Lower lobe of right lung (tissue), 2 donors: ENCODE results near the gene SLC37A2. TPM values are rescaled to one million over a fixed set of nuclear protein-coding genes. Genes with fewer than 3 reads are reported as not detected.

ENCODE experiments used
- ATAC-seq, 2 donors: fragments of 200-7000 bp; cut with Tn5 transposase; one replicate each; pipeline ENCODE4 v1.9.1; 2020 to 2022; ENCODE audit warnings: mild to moderate bottlenecking in 2 of 2, moderate library complexity in 2 of 2
- DNase-seq: peaks from one replicate; pipeline ENCODE4 v3.0.0-alpha.2; 2020
- H3K27ac ChIP-seq: fragments of 200-600 bp; one replicate; pipeline ENCODE4 v1.8.0; 2022
- H3K27me3 ChIP-seq: fragments of 200-600 bp; one replicate; pipeline ENCODE4 v1.8.0; 2022; ENCODE audit warnings: low read depth
- H3K36me3 ChIP-seq: fragments of 200-600 bp; one replicate; pipeline ENCODE4 v1.8.0; 2022; ENCODE audit warnings: mild to moderate bottlenecking
- H3K4me1 ChIP-seq: fragments of 200-600 bp; one replicate; pipeline ENCODE4 v1.8.0; 2022
- H3K4me3 ChIP-seq: fragments of 200-600 bp; one replicate; pipeline ENCODE4 v1.8.0; 2022; ENCODE audit warnings: mild to moderate bottlenecking
- H3K9me3 ChIP-seq: fragments of 200-600 bp; one replicate; pipeline ENCODE4 v1.8.0; 2022
- intact Hi-C: fragments of 100-400 bp; cut with DNase I; formaldehyde crosslinking; loops from one replicate; pipeline ENCODE4 v1.11.0; 2022
- total RNA-seq: library from RNA; stranded (reverse); fragmentation: NEBNext Ultra II Directional; extraction: Animal tissue kit (Norgen Biotek cat#: 25700); gene quantifications from one replicate; pipeline ENCODE4 v1.2.1, GENCODE V29; 2021
- TF ChIP-seq, protein P1 (sequence below): fragments of 200-600 bp; IDR thresholded peaks from one replicate; pipeline ENCODE4 v1.8.0; 2022; ENCODE audit warnings: antibody characterized with exemption, mild to moderate bottlenecking
- donor health status: DM: no; HTN: yes; CAD: no; lungs with severe emphysema.

Gene SLC37A2
- total RNA-seq, 1 donor from 2014 or later, result 25.0 TPM

DNA sequence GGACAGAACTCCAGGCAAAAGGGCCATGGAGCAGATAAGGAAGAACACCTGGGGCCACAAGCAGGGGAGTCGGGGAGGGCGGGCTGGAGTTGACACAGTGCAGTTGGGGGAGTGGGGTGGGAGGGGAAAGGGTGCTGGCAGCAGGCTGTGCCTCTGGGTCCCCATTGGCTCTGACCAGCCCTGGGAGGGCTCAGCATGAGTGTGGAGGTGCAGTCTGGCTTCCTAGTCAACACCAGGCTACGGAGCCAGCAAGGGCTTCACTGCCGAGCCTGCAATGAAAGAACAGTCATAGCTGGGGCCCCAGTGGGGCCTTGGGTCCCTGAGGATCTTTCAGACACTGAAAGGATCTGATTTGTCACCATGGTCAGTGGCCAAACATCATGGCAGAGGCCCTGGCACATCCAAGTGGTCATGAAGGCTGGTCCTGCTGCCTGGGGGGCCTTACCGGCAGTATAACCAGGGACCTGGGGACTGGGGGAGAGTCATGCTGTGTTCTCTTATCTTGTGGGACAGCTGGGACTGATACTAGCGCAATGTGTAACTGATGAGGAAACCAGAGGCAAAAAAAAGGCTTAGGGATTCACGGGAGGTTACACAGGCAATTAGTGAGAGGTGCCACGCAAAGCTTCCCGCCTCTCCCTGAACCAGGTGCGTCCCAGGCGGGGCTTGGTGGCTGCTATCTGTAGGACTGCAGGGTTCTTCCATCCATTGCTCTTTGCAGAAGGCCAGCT lies 11.6 kb downstream of the SLC37A2 start:
- Histone ChIP-seq H3K27ac (no peak overlapping the region), H3K9me3 (no peaks in the 10 kb centered on the region), H3K4me1 (peaks cover 17% of the 10 kb centered on the region), H3K4me3 (no peak overlapping the region), H3K36me3 (no peaks in the 10 kb centered on the region), H3K27me3 (no peaks in the 10 kb centered on the region)
- no peak for DNase-seq
- no peak for ATAC-seq
- TF ChIP-seq, protein P1, sequence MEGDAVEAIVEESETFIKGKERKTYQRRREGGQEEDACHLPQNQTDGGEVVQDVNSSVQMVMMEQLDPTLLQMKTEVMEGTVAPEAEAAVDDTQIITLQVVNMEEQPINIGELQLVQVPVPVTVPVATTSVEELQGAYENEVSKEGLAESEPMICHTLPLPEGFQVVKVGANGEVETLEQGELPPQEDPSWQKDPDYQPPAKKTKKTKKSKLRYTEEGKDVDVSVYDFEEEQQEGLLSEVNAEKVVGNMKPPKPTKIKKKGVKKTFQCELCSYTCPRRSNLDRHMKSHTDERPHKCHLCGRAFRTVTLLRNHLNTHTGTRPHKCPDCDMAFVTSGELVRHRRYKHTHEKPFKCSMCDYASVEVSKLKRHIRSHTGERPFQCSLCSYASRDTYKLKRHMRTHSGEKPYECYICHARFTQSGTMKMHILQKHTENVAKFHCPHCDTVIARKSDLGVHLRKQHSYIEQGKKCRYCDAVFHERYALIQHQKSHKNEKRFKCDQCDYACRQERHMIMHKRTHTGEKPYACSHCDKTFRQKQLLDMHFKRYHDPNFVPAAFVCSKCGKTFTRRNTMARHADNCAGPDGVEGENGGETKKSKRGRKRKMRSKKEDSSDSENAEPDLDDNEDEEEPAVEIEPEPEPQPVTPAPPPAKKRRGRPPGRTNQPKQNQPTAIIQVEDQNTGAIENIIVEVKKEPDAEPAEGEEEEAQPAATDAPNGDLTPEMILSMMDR, result no peak
- intact Hi-C loops, result no loop called here

DNA sequence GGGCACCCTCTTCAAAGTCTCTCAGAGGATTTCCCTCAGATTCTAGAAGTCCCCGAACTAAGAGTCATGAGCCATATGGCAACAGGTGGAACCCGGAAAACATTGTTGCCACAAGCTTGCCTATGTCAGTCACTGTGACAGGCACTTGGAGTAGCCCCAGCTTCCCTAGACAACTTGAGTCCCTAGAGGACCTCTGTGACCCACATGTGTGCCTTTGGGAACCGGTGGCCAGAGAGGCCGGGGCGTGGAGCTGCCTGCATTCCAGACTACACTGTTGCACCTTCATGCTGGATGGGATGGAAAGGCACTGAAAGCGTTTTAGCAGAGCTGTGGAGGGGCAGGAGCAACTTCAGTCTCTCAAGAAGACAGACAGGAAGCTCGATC lies 12.1 kb downstream of the SLC37A2 start:
- DNase-seq (no peak), ATAC-seq (no peak)
- intact Hi-C loops, result no loop called here
- H3K27ac ChIP-seq, result no peak overlapping the region
- no peak overlapping the region for H3K4me3 ChIP-seq
- TF ChIP-seq, protein P1, result no peak
- H3K4me1 ChIP-seq, result peaks cover 16% of the 10 kb centered on the region
- H3K9me3 ChIP-seq, result no peaks in the 10 kb centered on the region
- no peaks in the 10 kb centered on the region for H3K27me3 ChIP-seq
- H3K36me3 ChIP-seq, result no peaks in the 10 kb centered on the region

DNA sequence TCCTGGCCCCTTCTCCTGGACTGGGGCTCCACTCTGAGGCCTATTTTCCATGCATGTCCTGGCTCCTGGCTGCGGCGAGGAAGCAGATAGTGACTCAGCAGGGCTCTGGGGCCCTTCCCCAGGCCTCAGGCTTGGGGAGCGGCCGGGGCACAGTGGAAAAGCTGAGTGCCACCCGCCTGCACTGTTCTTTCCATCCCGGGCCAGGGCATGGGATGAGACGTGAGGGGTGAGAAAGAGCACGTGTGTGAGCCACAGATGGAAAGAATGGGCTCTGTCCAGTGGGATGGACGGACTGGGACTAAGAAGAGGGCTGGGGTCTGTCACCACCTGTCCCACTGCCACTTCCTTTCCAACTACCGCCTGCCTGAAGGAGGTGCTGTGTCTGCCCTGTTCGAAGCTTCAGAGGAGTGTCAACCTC lies 12.8 kb downstream of the SLC37A2 start:
- H3K27me3 ChIP-seq, result no peaks in the 10 kb centered on the region
- H3K4me1 ChIP-seq, result peaks cover 13% of the 10 kb centered on the region
- H3K36me3 ChIP-seq, result no peaks in the 10 kb centered on the region
- peak; percentile 34 for DNase-seq
- no peak overlapping the region for H3K27ac ChIP-seq
- no peak for ATAC-seq
- intact Hi-C loops, result no loop called here
- H3K4me3 ChIP-seq, result no peak overlapping the region
- no peaks in the 10 kb centered on the region for H3K9me3 ChIP-seq
- TF ChIP-seq, protein P1, result no peak

GRCh38 chr11:125076378-125076945 lies 13.4 kb downstream of the SLC37A2 start:
- Histone ChIP-seq H3K9me3 (no peaks in the 10 kb centered on the region), H3K27me3 (no peaks in the 10 kb centered on the region), H3K27ac (no peak overlapping the region), H3K36me3 (no peaks in the 10 kb centered on the region), H3K4me3 (no peak overlapping the region), H3K4me1 (peaks cover 8% of the 10 kb centered on the region)
- no peak for ATAC-seq
- intact Hi-C loops, result no loop called here
- DNase-seq, result no peak
- TF ChIP-seq, protein P1, result no peak

- Histone ChIP-seq H3K27ac (no peak overlapping the region), H3K4me3 (no peak overlapping the region), H3K27me3 (no peaks in the 10 kb centered on the region), H3K4me1 (no peaks in the 10 kb centered on the region), H3K9me3 (no peaks in the 10 kb centered on the region), H3K36me3 (no peaks in the 10 kb centered on the region)
- DNase-seq, result no peak
- TF ChIP-seq, protein P1, result no peak
- intact Hi-C loops, result no loop called here
- ATAC-seq, result no peak
Measured at GRCh38 chr11:125078016-125078415, 14.9 kb downstream of the SLC37A2 start.
